Cardiac fibroblast (primary cell): Measurements from ENCODE around the gene CCM2L.

Experiments used
- DNase-seq, 2 donors: peaks; one replicate each; pipeline versions ENCODE4 v3.0.0 to v3.0.0-alpha.2; 2010; ENCODE audit warnings: low read depth in 2 of 2
- H3K4me3 ChIP-seq, 2 donors: replicated peaks in 1 of 2; 1 replicate in 1 of 2; 2 replicates in 1 of 2; pipeline ENCODE4 v1.5.1; 2011; ENCODE audit warnings: low read depth in 2 of 2, low read length in 2 of 2, mild to moderate bottlenecking in 2 of 2, moderate library complexity in 1 of 2
- CTCF ChIP-seq: IDR thresholded peaks from one replicate; pipeline ENCODE4 v1.5.1; 2011; ENCODE audit warnings: low read depth, mild to moderate bottlenecking, low read length, inconsistent platforms

CCM2L gene

DNA sequence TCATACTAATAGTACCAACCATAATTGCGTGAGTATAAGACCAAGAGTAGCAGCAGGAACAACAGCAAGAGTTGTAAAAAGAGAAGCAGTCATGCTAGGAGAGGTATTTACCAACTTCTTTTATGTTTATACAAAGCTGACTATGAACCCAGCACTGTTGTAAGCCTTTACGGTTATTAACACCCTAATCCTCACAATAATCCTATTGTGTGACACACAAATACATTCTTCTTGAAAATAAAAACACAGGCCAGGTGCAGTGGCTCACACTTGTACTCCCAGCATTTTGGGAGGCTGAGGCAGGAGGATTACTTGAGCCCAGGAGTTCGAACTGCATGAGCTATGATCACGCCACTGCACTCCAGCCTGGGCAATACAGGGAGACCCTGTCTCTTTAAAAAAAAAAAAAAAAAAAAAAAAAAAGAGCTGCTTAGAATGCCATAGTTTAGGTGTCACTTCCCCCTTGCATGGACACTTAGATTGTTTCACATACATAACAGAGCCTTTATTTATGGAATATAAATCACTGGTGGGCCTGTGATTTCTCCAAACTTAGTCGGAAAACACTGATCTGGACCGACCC, 62.0 kb downstream of the CCM2L start:
- DNase-seq, result peak in 1 of 2 donors; percentile 9
- H3K4me3 ChIP-seq, result no peak overlapping the region
- no peak for TF ChIP-seq CTCF

GRCh38 chr20:32075534-32075933, 65.3 kb downstream of the CCM2L start:
- no peak for DNase-seq
- H3K4me3 ChIP-seq, result no peak overlapping the region
- no peak for TF ChIP-seq CTCF

DNA sequence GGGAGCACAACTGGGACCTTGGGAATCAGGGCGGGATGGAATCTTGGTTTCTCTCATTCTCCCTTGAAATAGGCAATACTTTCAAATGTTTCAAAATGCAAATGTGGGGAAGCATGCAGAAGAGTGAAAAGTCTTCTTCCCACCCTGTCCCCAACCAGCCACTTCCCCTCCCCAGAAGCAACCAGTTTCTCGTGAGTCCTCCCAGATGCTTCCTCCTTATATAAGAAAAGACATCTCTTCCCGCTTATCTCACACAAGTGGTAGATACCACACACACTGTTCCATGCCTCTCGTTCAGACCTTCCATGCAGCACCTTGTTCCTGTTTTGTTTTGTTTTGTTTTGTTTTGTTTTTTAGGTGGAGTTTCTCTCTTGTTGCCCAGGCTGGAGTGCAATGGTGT, 67.0 kb downstream of the CCM2L start:
- no peak overlapping the region for H3K4me3 ChIP-seq
- DNase-seq, result no peak
- TF ChIP-seq CTCF, result no peak

- no peak overlapping the region for H3K4me3 ChIP-seq
- no peak for TF ChIP-seq CTCF
- no peak for DNase-seq
Measured at GRCh38 chr20:32078322-32078721, 68.1 kb downstream of the CCM2L start.

GRCh38 chr20:32078791-32079190, 68.6 kb downstream of the CCM2L start:
- H3K4me3 ChIP-seq, result no peak overlapping the region
- no peak for TF ChIP-seq CTCF
- no peak for DNase-seq

DNA sequence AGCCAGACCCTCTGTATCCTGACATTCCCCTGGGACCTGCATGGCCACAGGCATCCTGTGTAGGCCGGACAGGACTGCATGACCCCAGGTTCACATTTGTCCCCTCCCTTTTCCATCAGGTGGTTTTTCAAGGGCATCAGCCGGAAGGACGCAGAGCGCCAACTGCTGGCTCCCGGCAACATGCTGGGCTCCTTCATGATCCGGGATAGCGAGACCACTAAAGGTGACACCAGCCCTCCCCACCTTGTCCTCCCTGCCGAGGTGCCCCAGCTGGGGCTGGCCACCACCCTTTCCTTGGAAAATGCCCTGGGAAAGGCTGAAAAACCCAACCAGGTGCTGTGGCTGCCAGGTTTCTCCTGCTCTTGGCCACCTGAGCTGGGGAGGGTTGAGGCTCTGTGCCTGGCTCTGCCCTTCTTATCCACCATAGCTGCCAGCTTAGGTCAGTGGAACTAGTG, 69.4 kb downstream of the CCM2L start:
- DNase-seq, result no peak
- no peak for TF ChIP-seq CTCF
- no peak overlapping the region for H3K4me3 ChIP-seq

- no peak overlapping the region for H3K4me3 ChIP-seq
- TF ChIP-seq CTCF, result no peak
- DNase-seq, result no peak
Measured at GRCh38 chr20:32080783-32081182, 70.5 kb downstream of the CCM2L start.
